Mesenchymal stem cell (in vitro differentiated cells and primary cell): Measurements from ENCODE around the gene OR7A17. TPM values are rescaled to one million over a fixed set of nuclear protein-coding genes. Genes with fewer than 3 reads are reported as not detected.

Experiments used
- DNase-seq: peaks from one replicate; pipeline ENCODE4 v3.0.0-alpha.2; 2013
- H2AFZ ChIP-seq: one replicate; pipeline ENCODE4 v1.6.1; 2013; ENCODE audit warnings: low read depth, mild to moderate bottlenecking, control low read depth, inconsistent platforms, low read length, moderate library complexity
- H2AK5ac ChIP-seq: 2 replicates; pipeline ENCODE4 v1.6.1; 2013; ENCODE audit warnings: low read length, moderate library complexity, mild to moderate bottlenecking, inconsistent platforms; ENCODE audit not compliant: severe bottlenecking
- H2BK120ac ChIP-seq: one replicate; pipeline ENCODE4 v1.6.1; 2013; ENCODE audit warnings: low read depth, mild to moderate bottlenecking, inconsistent platforms, low read length, moderate library complexity
- H2BK12ac ChIP-seq, 2 experiments: one replicate each; pipeline ENCODE4 v1.6.1; 2013; ENCODE audit warnings: inconsistent platforms in 2 of 2, low read length in 2 of 2, mild to moderate bottlenecking in 2 of 2, moderate library complexity in 2 of 2, control low read depth in 1 of 2
- H2BK15ac ChIP-seq: one replicate; pipeline ENCODE4 v1.6.1; 2013; ENCODE audit warnings: mild to moderate bottlenecking, low read depth, inconsistent platforms; ENCODE audit not compliant: poor library complexity, severe bottlenecking
- H2BK5ac ChIP-seq: 2 replicates; pipeline ENCODE4 v1.6.1; 2013; ENCODE audit warnings: low read depth, mild to moderate bottlenecking, low read length, control low read depth, inconsistent platforms; ENCODE audit not compliant: poor library complexity, severe bottlenecking
- H3K14ac ChIP-seq, 2 experiments: one replicate each; pipeline ENCODE4 v1.6.1; 2013; ENCODE audit warnings: inconsistent platforms in 2 of 2, low read length in 2 of 2, control low read depth in 1 of 2, mild to moderate bottlenecking in 1 of 2, moderate library complexity in 1 of 2
- H3K18ac ChIP-seq, 2 experiments: one replicate each; pipeline ENCODE4 v1.6.1; 2013; ENCODE audit warnings: inconsistent platforms in 2 of 2, low read length in 2 of 2, control low read depth in 1 of 2, low read depth in 1 of 2, mild to moderate bottlenecking in 1 of 2
- H3K23ac ChIP-seq, 2 experiments: one replicate each; pipeline ENCODE4 v1.6.1; 2013; ENCODE audit warnings: inconsistent platforms in 2 of 2, low read length in 2 of 2, mild to moderate bottlenecking in 2 of 2, moderate library complexity in 2 of 2, control low read depth in 1 of 2
- H3K27ac ChIP-seq: 2 replicates; pipeline ENCODE4 v1.5.1; 2013; ENCODE audit warnings: mild to moderate bottlenecking, moderate library complexity, low read length, control low read depth, inconsistent platforms; ENCODE audit not compliant: poor library complexity, severe bottlenecking
- H3K27me3 ChIP-seq, 2 experiments: 2 replicates each; pipeline versions ENCODE4 v1.6.1 to v1.7.0; 2013; ENCODE audit warnings: low read length in 2 of 2, mild to moderate bottlenecking in 2 of 2, moderate library complexity in 2 of 2, control low read depth in 1 of 2, inconsistent platforms in 1 of 2; ENCODE audit not compliant: control insufficient read depth in 1 of 2, insufficient read depth in 1 of 2
- H3K36me3 ChIP-seq, 2 experiments: 2 replicates each; pipeline versions ENCODE4 v1.6.1 to v1.7.0; 2013; ENCODE audit warnings: low read length in 2 of 2, control low read depth in 1 of 2, inconsistent platforms in 1 of 2, low read depth in 1 of 2, mild to moderate bottlenecking in 1 of 2; ENCODE audit not compliant: insufficient read depth in 2 of 2, control insufficient read depth in 1 of 2
- H3K4ac ChIP-seq, 2 experiments: one replicate each; pipeline ENCODE4 v1.6.1; 2013; ENCODE audit warnings: inconsistent platforms in 2 of 2, low read length in 2 of 2, mild to moderate bottlenecking in 2 of 2, moderate library complexity in 2 of 2, control low read depth in 1 of 2, low read depth in 1 of 2
- H3K4me1 ChIP-seq: 2 replicates; pipeline ENCODE4 v1.6.1; 2013; ENCODE audit warnings: low read depth, low read length, control low read depth; ENCODE audit not compliant: control insufficient read depth, insufficient read depth
- H3K4me2 ChIP-seq: 2 replicates; pipeline ENCODE4 v1.6.1; 2013; ENCODE audit warnings: low read length, mild to moderate bottlenecking, inconsistent platforms; ENCODE audit not compliant: poor library complexity, severe bottlenecking
- H3K4me3 ChIP-seq, 2 experiments: 2 replicates each; pipeline versions ENCODE4 v1.5.1 to v1.7.0; 2013; ENCODE audit warnings: low read length in 2 of 2, mild to moderate bottlenecking in 2 of 2, control low read depth in 1 of 2, low read depth in 1 of 2; ENCODE audit not compliant: insufficient read depth in 1 of 2
- H3K79me1 ChIP-seq: replicated peaks from 2 replicates; pipeline ENCODE4 v1.6.1; 2013; ENCODE audit warnings: mild to moderate bottlenecking, control low read depth, low read length, inconsistent platforms; ENCODE audit not compliant: poor library complexity, severe bottlenecking
- H3K9ac ChIP-seq: 2 replicates; pipeline ENCODE4 v1.7.0; 2013; ENCODE audit warnings: mild to moderate bottlenecking, low read length, moderate library complexity
- H3K9me3 ChIP-seq: 2 replicates; pipeline ENCODE4 v1.7.0; 2013; ENCODE audit warnings: mild to moderate bottlenecking, low read length; ENCODE audit not compliant: control insufficient read depth
- H4K8ac ChIP-seq: one replicate; pipeline ENCODE4 v1.6.1; 2013; ENCODE audit warnings: inconsistent platforms, mild to moderate bottlenecking, low read length, moderate library complexity
- H4K91ac ChIP-seq: one replicate; pipeline ENCODE4 v1.6.1; 2013; ENCODE audit warnings: mild to moderate bottlenecking, low read length, inconsistent platforms
- WGBS: methylation state at CpG from one replicate; pipeline ENCODE4 v1.1.7; 2013; ENCODE audit warnings: mixed read lengths; 5-methylcytosine and 5-hydroxymethylcytosine counted together
- small RNA-seq: library from polyadenylated mRNA; stranded (forward); fragments of <200 nt; extraction: miRNeasy Mini kit (QIAGEN cat#:217004); gene quantifications from one replicate; pipeline ENCODE3, GENCODE V24; 2013; ENCODE audit warnings: low read depth

Gene OR7A17

DNA sequence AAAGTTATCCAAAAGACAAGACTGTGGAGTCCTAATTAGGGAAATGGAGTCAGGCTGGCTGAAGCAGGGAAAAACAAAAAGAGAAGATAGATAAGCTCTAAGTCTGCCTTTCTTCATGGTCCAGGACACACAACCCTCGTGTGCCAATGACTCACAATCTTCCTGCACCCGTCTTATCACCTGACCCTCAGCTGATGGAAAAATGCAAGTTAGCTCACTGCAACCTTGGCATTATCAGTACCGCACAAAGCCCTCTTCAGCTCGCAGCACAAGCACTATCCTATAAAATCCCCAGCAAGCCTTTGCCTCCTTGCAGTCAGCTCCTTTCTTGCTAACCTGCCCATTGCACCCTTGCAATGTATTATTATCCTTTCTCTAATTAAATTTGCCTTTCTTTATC, 55.2 kb downstream of the OR7A17 start:
- 75% methylated on average over 4 of the region's 4 CpGs for WGBS
- no peak for DNase-seq
- Histone ChIP-seq H3K18ac (no peak overlapping the region), H3K23ac (no peak overlapping the region), H3K27ac (no peak overlapping the region), H3K9me3 (no peaks in the 10 kb centered on the region), H3K79me1 (no peaks in the 10 kb centered on the region), H2BK15ac (no peak overlapping the region), H3K4ac (no peak overlapping the region), H3K27me3 (peaks cover 0 to 5% of the 10 kb centered on the region in 2 experiments), H4K8ac (no peak overlapping the region), H2BK12ac (no peak overlapping the region), H3K9ac (no peak overlapping the region), H3K36me3 (no peaks in the 10 kb centered on the region), H3K14ac (no peak overlapping the region), H2AFZ (no peak overlapping the region), H2BK5ac (no peak overlapping the region), H3K4me1 (no peaks in the 10 kb centered on the region), H3K4me3 (no peak overlapping the region), H3K4me2 (no peak overlapping the region), H2BK120ac (no peak overlapping the region), H4K91ac (no peak overlapping the region), H2AK5ac (no peak overlapping the region)

Small RNA genes lying within 50 kb of the gene (small RNA-seq; reads per million reads assigned to genes)
- gene OR7A18P = not detected
